GM21529 (cell line): ENCODE measurements around the gene SMYD3.
"Not testable (repeated sequence)": the region's sequence is repeated elsewhere in the genome, so short reads cannot be mapped to it uniquely, and the experiment has no call there.

Experiments
- ATAC-seq: cut with Tn5 transposase; IDR thresholded peaks from one replicate; pipeline ENCODE4 v1.9.1; 2021; ENCODE audit not compliant: unreplicated experiment

Gene SMYD3

DNA sequence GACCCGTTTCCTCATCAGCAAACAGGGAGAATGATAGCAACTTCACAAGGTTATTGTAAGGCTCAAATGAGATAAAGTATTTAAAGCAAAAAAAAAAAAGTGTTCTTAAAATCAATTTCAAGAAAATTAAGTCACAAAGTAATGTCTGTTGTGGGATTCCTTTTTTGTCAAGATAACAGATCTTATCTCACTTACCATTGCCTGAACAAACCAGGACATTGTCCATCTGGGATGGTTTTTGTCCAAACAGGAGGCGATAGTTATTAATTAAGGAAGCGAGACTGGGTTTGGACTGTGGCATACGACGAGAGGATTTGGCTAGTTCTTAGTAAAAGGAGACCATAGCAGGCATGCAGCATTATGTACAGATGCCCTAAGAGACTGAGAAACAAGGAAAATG is 458.4 kb downstream of the SMYD3 start:
- ATAC-seq: no peak

DNA sequence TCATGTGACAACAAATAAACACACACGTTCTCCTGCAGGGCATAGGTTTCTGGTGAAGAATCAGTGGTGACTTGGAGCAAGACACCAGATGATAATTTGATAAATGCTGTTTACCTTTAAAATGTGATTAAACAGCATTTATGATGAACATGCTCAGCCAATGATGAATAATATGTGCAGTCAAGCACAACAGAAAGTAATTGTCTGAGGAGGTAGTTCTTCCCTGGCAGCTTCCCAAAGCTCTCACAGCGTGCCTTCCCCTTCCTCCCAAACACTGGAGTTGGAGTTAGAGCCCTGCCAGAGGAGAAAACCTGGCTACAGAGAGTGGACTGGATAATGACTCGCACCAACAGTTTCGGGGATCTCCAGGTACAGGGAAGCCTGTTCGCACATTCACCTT is 463.5 kb downstream of the SMYD3 start:
- ATAC-seq: no peak

DNA sequence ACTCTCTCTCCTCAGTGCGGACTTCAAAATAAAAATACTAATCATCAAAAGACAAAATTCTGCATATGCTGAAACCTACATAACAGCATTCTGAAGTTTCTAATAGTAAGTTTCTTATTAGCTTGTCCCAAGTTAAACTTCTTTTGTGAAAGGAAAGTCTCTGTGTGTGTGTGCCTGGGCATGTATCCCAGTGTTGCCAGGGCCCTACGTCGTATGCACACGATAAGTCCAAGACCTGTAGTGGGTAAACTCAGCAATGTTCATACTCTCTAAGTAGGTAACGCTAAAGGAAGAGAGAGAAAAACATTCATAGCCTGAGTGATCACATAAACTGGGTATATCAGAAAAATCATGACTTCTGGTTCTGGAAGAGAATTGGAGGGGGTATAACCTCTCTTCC is 465.7 kb downstream of the SMYD3 start:
- ATAC-seq: no peak

DNA sequence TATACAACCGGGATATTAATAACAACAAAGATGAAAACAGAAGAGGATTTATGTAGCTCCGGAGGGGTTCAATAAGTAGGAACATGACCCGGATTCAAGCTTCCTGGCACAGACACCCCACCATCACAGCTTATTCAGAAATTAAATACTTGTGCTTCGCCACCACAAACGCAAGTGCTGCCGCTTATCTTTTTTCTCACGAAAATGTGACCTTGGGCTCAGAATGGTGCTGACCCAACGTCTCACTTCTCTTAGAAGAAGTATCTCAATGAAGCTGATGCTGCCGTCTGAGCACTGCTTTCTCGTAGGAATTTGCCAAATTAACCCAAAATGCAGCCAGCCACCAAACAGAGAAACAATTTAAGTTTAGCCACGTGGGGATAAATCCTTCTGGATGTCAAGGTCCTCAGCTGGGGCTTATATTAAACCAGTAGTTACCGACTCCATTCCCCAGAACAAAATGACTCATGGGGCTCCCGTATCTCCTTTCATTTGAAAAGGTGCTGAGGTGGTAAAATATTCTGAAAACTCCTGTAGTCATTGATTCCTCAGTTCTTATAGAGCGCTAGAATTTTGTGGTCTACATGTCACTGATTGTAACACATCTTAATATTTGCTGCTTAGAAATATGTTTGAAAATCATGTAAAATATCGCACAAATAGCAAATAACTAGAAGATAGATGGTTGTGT is 466.7 kb downstream of the SMYD3 start:
- no peak for ATAC-seq

DNA sequence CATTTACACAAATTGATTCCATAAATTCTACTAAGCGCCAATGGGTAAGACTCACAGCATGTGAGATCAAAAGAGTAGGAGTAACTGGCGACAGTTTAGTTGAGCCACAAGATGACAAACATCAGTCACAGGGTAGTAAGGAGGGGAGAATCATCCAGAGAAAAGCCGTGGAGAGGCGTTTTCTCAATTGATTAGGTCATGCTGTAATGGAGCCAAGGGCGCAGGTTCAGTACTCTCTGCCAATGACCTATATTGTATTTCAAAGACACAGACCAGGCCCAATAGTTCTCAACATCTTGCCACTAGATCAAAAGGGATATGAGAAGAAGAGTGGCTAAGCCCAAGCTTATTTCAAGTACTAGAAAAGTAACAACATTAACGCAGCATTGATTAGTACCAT is 467.5 kb downstream of the SMYD3 start:
- no peak for ATAC-seq

DNA sequence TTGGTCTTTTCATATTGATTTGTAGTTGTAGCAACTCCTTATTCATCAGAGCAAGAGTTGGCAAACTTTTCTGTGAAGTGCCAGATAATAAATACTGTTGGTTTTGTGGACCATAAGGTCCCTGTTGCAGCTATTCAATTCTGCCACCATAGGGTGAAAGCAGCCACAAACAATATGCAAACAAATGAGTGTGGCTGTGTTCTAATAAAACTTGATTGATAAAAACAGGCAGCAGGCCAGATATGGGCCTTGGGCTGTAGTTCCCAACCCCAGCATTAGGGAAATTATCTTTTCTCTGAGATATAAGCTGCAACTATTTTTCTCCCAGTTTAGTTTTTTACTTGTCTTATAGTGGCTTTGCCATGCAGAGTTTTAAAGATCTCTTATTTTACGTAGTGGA is 469.2 kb downstream of the SMYD3 start:
- ATAC-seq: no peak

DNA sequence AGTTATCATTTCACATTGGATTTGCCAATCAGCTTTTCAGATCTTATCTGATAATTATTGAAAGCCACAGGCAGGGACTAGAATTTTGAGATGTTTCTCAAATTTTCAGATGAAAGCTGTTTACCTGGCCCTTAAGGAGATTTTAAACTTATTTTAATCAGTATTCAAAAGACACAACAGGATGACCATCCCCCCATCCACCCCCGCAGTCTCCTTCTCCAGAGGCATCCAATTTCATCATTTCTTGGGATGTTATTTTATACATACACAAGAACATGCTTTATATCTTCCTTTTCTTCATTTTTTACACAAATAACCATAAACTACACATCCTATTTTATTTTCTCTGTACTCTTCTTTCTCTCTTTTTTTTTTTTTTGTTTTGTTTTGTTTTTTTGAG is 470.9 kb downstream of the SMYD3 start:
- no peak for ATAC-seq

DNA sequence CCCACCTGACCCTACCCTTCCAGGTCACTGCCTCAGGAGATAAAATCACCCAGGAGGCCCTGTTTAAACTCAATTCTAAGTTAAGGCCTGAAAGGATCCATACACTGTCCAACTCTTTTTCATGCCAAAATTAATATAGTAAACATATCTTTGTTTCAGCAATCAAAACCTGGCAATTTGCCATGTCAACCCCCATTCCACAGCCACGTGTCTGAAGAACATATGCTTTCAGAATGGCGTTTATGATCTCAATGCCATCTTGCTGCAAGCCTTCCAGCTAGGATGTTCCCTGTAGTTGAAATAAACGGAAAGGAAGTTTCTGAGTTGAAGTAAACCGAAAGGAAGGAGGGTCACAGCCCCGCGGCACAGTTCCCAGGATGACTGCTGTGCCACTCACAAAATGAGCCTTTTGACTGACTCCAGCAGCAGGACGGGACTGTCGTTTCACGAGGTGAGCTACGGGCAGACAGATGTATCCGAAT is 472.0 kb downstream of the SMYD3 start:
- ATAC-seq: no peak

DNA sequence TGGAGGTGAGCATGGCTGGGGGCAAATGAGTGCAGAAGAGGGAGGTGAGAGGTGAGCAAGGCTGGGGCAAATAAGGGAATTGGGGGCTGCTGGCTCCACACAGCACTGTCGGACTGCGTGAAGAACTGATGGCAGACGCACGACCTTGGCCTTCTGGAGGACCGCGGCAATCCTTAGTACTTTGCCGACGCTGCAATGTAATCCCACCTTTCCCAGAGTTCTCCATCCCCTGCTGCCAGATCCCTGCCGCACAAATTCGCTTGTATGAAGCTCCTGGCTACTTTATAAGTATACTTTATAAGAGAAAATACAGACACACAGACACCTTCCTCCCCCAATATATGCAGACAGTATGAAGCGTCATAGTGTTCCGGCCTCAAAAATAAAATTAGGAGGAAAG is 472.4 kb downstream of the SMYD3 start:
- no peak for ATAC-seq

DNA sequence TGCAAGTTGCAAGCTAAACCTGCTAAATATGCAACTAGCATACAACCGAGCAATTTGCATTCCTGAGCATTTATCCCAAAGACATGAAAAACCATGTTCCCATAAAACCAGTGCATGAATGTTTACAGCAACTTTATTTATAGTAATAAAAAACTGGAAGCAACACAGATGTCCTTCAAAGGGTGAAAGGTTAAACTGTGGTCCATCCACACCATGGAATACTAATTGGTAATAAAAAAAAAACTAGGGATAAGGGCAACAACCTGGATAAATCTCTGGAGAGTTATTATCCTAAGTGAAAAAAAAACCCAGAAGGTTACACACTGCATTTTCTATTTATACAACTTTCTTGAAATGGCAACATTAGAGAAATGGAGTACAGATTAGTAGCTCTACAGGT is 474.1 kb downstream of the SMYD3 start:
- no peak for ATAC-seq

DNA sequence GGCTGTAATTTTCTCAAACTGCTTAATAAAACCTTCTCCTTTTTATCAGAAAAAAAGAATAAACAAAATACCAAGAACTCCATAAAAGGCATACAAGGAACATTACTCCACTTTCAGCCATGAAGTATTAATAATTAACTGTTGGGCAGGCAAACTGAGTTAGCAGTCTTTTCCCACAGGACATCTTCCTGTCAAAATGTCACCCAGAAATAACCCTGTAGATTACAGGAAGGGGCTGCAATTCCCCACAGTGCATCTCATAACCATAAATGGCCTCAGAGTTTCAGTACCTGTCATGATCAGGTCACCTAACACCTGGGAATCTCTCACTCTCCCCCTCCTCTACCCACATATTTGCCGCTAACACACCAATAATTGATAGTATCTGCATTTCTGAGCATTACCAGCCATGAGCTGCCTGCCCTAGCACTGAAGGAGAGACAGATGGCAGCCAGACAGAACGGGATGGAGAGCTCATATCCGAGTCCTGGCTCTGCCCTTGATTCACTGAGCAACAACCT is 475.0 kb downstream of the SMYD3 start:
- no peak for ATAC-seq

DNA sequence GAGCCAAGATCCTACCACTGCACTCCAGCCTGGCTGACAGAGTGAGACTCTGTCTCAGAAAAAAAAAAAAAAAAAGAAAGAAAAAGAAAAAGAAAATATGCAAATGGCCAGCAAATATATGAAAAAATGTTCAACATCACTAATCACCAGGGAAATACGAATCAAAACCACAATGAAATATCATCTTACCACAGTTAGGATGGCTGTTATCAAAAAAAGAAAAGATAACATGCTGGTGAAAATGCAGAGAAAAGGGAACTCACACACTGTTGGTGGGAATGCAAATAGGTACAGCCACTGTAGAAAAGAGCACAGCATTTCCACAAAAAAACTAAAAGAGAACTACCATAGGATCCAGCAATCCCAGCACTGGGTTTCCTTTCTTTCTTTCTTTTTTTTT is 477.5 kb downstream of the SMYD3 start:
- ATAC-seq: no peak

DNA sequence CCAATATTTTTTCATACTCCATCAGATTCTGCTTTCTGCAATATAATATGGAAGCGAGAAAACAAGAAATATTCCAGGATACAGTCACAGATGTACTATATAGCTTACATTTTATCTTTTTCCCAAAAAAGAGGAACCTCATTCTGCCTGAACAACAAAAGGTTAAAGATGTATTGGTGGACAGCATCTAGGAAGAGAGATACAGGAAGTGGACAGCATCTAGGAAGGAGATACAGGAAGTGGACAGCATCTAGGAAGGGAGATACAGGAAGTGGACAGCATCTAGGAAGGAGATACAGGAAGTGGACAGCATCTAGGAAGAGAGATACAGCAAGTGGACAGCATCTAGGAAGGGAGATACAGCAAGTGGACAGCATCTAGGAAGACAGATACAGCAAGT is 483.0 kb downstream of the SMYD3 start:
- ATAC-seq: not testable (repeated sequence)

DNA sequence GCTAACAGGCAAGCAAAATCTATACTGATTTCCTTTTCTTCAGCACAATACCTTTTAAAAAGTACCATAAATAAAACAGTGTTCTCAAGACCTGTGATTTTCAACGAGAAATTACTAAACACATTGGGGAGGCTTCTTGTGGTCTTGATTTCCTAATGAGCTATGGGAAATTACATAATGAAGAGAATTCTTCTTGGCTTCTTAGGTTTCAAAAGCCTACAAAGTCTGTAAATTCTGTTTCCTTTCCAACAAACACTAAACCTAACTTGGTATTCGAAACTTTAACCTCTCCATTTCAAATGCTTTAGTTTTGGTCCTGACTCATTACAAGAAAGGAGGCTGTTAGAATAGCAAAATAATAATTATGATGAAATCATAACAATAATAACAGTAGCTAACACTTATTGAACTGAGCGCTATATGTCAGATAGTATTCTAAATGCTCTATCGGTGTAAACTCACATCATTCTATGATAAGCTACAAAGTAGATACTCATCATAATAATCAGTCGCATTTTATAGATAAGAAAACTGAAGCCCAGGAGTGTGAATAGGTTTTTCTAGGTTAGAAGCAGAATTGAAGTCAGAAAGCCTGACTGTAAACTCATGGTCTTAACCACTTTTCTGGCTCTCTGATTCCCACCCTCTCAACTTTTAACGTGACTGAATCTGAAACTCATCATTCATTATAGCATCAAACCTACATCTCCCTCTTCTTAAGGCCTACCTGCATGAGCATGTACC is 486.7 kb downstream of the SMYD3 start:
- ATAC-seq: peak; percentile 78

DNA sequence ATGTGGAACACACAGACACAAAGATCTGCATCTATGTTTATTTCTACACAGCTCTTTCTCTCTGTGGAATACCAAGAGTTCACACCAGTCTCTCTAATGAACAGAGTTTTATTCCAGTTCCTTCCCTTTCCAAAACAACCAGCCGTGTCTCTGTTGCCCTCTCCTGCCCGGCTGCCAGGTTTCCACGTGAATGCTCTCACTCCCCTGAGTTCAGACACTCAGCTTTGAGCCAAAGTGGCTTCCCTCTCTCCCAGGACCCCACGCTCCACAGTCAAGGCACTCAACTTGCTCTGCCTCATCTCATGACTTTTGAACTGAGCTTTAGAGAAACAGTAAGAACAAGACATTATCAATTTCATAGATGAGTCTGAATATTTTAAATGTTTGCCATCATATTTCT is 488.9 kb downstream of the SMYD3 start:
- ATAC-seq: no peak

DNA sequence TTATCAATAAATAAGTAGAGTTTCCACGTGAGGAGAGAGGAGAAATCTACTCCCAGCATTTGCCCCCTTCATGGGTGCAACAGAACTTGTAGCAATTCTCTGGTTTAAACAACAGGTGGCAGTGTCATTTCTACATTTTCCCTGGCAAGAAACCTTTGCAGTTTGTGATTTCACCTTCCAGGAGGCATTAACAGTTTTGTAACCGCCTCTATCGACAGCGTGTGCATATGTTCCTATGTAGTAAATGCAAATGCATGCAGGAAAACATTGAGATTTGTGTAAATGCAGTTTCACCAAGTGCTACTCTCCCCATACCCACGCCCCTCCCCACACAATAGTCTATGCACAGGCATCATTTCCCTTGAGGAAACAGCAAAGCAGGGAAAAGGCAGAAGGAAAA is 494.7 kb downstream of the SMYD3 start:
- no peak for ATAC-seq

DNA sequence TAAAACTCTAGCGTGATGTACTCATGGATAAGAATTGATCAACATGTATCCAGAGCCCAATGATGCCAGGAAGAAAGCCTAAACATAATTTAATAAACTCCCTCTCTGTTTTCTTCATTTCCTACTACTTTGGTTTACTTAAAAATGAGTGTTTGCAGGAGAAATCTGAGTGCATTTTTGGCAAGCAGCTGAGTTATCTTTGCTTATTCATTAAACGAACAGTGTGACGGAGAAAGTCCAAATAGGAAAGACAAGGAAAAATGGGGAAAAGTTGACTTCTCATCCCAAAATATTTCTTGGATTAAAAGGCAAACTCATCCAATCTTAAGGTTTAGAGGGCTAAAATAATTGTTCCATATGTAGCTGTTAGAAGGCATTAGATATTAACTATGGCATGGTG is 496.7 kb downstream of the SMYD3 start:
- ATAC-seq: no peak

DNA sequence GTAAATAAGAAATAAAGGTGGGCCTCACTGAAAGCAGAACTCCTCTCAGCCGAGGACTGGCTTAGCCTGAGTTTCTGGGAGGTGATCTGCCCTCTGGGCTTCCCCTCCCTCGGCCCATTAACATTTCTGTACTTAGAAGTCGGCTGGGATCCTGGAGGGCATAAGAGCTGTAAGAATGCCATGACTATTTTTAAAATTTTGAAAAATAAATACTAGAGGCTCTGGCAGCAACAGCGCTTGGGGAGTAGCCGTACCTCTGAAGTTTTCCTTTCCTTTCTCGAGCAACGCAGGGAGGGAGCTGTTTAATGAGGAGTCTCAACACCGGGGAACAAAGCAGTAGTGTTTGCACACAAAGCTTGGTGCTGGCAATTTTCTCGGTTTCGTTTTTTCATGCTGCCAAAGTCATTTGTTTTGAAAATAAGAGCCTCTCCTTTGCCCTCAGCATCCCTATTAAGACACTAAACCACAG is 498.7 kb downstream of the SMYD3 start:
- no peak for ATAC-seq

DNA sequence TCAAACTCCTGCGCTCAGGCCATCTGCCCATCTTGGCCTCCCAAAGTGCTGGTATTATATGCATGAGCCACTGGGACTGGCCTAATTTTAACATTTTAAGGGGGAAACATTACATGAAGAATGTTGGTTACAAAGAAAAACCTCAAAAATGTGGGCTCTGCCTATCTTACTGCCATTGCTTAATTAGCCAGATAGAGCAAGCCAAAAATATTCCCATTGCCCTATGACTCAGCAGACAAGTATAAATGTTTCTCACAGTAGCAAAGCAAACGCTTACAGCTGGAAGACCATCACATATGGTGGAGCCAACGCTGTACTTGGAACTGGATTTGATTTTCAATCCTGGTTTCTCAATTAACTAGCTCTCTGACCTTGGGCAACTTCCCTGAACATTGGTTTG is 502.0 kb downstream of the SMYD3 start:
- no peak for ATAC-seq

DNA sequence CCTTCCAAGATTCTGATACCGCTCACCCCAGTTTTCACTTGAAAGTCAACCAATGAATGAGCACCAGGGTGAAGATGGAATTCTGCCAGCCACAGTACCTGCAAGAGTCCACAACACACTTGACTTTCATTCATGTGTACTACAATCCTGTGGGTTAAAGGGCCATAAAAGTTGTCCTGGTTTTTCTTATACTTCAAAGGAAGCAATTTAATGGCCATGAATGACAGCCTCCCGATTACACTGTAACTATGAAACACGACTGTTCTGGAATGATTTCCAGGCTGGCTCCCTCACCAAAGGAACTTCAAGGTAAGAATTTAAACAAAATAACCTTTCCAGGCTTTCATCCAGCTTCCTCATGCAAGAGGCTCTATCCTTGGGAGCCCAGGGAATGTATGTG is 502.8 kb downstream of the SMYD3 start:
- no peak for ATAC-seq

DNA sequence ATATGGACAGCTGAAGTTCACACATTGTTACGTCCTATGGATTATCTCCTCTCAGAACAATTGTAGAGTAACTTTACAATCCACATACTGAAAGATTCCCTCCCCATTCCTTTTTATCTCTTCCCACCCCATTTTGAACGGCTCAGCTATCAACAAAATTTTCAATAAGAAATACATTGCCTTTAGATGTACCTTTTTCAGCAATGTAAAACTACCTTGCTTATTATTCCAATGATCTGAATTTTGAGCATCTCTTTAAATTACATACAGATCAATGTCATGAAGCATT is 503.7 kb downstream of the SMYD3 start:
- ATAC-seq: no peak

DNA sequence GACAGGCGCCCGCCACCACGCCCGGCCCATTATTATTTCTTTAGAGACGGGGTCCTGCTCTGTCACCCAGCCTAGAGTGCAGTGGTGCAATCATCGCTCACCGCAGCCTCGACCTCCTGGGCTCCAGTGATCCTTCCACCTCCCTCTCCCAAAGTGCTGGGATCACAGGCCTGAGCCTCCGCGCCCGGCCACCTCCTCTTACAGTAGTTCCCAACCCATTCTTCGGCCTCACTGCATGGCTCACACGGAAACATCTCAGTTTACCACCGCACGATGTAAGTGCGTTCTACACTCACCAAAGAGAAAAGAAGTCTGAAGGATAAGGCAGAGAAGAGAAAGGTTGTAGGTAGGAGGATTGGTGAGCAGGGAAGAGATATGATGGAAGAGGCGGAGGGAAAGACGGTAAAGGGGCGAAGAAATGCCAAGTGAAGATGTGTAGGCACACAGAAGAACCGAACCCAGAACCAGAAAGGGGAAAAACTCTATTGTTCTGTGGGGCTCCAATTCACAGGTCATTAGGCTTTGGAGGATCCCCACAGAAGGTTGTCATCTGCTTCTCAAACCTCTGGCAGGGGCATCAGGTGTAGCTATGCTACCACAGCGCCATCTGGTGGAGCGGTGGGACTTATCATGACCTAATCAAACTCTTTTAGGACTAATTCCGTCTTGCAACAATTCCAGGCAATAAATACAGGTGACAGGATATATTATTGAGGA is 504.2 kb downstream of the SMYD3 start:
- ATAC-seq: peak; percentile 67
